GM18909 (cell line): Measurements from ENCODE around the gene SLC15A1.

Source experiments
- ATAC-seq: cut with Tn5 transposase; IDR thresholded peaks from one replicate; pipeline ENCODE4 v1.9.1; 2021; ENCODE audit warnings: mild to moderate bottlenecking; ENCODE audit not compliant: unreplicated experiment, poor library complexity

Gene SLC15A1

DNA sequence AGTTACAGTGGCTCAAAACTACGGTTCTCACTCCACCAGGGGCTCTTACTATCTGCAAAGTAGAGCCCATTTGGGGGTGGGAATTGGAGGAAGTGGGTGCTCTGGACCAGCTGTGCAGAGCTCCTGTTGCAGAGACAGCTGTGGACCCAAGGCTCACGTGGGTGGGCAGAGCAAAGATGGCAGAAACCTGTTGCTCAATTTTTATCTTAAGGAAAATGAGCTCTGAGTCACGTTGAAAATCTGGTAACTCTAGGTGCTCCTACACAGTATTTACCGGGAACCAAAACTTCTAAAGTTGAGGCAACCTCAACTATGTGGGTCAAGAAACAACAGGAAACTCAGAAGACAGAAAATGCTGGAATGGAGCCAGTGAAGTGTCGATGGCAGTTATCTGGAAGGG is 30.2 kb upstream of the SLC15A1 start:
- ATAC-seq = no peak

DNA sequence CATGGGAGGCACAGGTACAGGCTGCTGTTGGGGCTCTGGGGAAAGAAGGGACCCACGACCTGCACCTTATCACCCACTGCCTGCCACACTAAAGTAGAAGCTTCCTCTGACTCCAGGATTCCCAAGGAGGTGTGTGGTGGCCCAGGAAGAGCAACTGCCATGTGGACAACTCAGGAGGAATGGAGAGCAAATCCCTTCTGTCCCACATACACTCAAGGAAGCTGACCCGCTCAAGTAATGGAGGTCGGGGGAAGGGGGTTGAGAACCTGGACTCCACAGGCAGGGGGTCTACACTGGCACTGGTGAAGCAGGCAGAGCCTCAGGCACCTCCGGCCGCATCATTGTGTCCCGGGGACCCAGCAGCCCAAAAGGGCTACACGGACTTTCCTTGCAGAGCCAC is 29.4 kb upstream of the SLC15A1 start:
- no peak for ATAC-seq

DNA sequence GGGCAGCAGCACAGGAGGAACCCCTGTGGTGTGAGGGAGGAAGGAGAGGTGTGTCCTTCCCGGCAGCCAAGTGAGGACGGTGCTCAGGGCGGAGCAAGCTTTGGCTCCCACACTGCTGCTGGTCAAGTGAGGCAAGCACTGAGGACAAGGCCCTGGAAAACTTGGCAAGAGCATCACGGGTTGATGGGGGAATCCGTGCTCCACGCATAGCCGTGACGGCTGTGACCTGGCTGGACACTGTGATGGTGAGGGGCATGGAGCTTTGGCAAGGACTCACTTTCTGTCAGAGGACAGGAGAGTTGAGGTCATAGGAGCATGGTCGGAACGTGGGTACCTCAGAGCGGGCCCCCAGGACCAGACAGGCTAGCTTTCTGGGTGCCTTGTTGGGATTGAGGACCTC is 29.0 kb upstream of the SLC15A1 start:
- no peak for ATAC-seq

GRCh38 chr13:98781045-98781444 is 28.6 kb upstream of the SLC15A1 start:
- no peak for ATAC-seq

DNA sequence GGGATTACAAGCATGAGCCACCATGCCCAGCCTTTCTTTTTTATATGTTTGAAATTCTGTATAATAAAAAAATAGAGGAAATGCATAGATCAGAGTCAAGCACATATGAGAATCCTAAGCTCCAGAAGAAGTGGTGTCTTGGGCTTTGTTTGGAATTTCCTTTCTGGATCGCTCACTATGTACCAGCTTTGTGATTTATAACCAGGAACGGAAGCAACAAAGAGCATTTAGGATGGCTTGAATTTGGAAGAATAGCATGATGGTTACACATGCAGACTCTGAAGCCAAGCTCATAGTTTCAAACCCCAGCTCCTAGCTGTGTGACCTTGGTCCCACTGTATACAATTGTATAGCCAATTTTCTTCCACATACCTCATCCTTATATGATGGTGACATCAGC is 28.0 kb upstream of the SLC15A1 start:
- ATAC-seq = no peak

- no peak for ATAC-seq
Observed at GRCh38 chr13:98779695-98780094, 27.2 kb upstream of the SLC15A1 start.

- ATAC-seq = no peak
Observed at GRCh38 chr13:98778749-98779148, 26.3 kb upstream of the SLC15A1 start.

DNA sequence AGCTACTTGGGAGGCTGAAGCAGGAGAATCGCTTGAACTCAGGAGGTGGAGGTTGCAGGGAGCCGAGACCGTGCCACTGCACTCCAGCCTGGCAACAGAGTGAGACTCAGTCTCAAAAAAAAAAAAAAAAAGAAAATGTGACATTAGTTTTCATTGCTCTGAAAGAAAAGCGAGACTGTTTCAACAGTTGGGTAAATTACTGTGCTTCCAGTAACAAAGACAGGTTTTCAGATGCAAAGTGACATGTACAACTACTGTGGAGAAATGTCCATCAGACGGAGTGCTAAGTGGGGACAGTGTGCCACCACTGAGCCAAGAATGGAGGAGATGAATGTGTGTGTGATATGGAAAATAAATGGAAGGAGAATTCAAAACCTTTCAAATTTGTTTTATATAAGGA is 24.2 kb upstream of the SLC15A1 start:
- no peak for ATAC-seq

DNA sequence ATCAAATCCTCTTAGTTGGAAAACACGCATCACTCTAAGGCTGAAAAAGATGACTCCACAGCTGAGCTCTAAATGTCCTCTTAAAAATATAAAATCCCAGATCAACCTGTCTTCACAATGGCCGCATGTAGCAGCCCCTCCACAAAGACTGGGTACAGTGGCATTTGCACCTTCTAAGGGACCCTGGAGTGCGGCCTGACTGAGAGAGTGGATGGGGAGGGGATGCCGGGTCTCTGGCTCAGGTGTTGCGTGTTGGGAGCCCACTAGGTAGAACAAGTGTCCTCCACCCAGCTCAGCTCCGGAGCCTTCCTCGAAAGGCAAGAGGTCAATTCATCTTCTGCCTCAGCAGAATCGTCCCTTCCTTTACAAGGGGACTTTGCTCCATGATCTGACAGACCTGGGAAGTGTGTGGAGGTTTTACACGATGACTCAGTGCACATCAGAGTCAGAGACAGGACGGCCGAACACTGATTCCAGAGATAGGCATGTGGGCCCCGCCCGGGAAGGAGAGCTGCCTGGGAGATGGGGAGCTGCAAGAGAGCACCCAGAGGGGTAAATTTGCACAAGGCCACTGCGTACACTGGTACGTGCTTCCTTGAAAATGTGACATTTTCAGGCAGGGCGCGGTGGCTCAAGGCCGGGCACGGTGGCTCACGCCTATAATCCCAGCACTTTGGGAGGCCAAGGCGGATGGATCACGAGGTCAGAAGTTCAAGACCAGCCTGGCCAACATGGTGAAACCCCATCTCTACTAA is 23.5 kb upstream of the SLC15A1 start:
- ATAC-seq = no peak

DNA sequence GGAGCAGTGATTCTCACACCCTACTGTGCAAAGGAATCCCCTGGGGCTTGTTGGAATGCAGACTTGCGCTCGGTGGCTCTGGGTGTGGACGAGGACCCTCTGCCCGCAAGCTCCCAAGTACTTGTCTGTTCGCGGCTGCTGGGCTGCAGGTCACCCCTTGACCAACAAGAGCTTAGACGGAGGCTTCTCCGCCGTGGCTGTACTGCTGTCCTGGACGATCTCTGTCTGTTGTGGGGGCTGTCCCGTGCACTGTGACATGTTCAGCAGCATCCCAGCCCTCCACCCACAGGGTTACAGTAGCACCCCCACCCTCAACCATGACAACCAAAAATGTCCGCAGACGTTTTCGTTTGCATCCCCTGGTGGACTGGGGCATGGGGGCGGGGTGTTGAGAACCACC is 22.9 kb upstream of the SLC15A1 start:
- no peak for ATAC-seq

GRCh38 chr13:98774776-98775175 is 22.3 kb upstream of the SLC15A1 start:
- ATAC-seq = no peak

DNA sequence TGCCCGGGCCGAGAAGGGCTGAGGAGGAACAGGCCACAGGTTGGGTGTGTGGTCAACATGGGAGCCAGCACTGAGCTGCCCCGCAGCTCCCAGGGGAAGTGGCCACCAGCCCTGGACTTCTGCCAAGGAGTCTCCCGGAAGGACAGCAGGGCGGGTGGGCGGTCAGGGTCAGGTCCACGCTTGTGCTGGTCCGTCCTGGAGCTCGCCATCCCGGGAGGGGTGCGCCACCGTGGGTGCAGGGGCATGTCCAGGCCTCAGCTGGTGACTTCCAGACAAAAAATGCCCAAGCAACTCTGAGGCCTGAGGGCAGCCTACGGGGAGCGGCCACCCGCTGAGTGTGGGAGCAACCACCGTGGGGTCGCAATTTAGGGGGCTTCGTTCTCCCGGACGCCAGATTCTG is 21.4 kb upstream of the SLC15A1 start:
- ATAC-seq = no peak

GRCh38 chr13:98772794-98773452 is 20.5 kb upstream of the SLC15A1 start:
- ATAC-seq = no peak

DNA sequence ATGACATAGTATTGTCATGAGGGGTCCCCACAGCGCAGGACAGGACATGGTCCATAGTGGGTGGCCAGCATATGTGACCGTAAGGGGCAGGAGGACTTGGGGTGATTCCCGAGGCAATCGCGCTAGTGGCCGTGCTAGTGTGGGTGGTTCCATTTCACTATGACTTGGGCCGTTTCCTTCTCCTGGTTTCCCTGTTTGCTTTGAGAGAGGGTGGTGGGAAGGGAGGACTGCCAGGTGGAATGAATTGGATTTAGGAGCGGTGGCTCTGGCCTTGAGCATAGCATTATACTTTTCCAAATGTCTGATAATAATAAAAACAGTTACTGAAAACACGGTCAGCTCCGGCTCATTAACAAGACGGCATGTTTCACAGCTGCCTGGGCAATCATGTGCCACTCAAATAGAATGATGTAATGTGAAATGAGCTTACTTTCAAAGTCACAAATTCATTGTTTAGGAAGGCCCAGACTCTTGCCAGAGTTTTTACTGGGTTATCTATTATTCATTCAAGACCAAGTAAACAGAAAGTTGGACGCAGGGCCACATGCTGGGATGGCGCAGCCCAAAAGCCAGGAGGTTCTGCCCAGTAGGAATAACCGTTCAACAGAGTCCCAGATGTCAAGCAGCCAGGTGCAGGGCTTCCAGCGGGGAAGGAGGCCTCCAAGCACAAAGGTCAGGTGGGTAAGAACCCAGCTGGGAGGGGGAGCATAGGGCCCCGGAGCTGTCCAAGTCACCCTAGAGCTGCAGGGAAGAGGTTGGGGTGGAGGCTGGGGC is 19.6 kb upstream of the SLC15A1 start:
- ATAC-seq = no peak

- no peak for ATAC-seq
Observed at GRCh38 chr13:98769736-98770135, 17.3 kb upstream of the SLC15A1 start.

DNA sequence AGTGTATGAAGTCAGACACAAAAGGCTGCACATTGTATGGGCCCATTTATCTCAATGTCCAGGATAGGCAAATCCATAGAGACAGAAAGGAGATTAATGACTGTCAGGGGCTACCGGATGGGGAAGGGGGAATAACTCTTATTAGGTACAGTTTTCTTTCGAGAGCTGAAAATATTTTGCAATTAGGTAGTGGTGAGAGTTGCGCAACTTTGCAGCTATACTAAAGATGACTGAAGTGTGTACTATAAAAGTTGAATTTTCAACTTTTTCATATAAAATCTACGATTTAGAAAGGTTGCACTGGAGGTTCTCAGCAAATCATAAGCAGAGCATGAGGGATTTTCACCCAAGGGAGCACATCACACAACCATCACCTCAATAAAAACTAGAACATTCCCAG is 16.1 kb upstream of the SLC15A1 start:
- no peak for ATAC-seq

GRCh38 chr13:98766697-98767096 is 14.2 kb upstream of the SLC15A1 start:
- ATAC-seq = no peak

GRCh38 chr13:98765996-98766519 is 13.6 kb upstream of the SLC15A1 start:
- no peak for ATAC-seq

DNA sequence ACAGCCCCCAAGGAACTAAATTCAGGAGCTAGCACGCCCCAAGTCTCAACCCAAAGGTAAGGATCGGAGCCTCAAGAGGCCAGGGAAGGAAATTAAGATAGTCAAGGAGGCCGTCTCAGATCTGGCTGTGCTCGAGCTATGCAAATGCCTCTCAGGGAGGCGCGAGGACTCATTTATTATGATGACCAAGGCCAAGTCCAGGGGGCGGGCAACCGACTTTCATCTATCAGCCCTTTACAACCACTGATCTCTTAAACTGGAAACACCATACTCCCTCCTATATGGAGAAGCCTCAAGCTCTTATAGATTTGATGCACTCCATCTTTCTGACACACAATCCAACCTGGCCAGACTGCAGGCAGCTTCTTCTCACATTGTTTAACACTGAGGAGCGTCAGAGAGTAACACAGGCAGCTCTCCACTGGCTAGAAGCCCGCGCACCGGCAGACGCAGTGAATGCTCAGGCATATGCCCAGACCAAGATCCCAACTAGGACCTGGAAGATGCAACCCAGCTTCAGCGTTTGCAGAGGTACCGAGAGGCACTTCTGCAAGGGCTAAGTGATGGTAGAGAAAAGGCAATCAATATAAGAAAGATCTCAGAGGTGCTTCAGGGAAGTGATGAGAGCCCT is 9.6 kb upstream of the SLC15A1 start:
- ATAC-seq = no peak

GRCh38 chr13:98761126-98761985 is 8.9 kb upstream of the SLC15A1 start:
- peak; percentile 53 for ATAC-seq
